Activated CD4-positive, alpha-beta memory T cell treated with anti-CD3 and anti-CD28 coated beads, Interleukin-2, amount 10 ng/mL, durations not matched to agents 7 days and 5 days (primary cell): ENCODE results near the gene TXLNA. TPM values are rescaled to one million over a fixed set of nuclear protein-coding genes. Genes with fewer than 3 reads are reported as not detected.
A peak's percentile ranks its signal among the peaks of the same experiment; 100 is the strongest.

Source experiments
- CTCF ChIA-PET: fragments of 350-600 bp; sonication (Branson Sonifier 250); formaldehyde crosslinking; loops from one replicate; lab custom pipeline; 2021; ENCODE audit warnings: antibody characterized with exemption, inconsistent platforms; lab: Charles Lee
- POLR2A ChIA-PET: fragments of 350-600 bp; sonication (Branson Sonifier 250); formaldehyde crosslinking; loops from one replicate; lab custom pipeline; 2021; ENCODE audit warnings: antibody characterized with exemption; lab: Charles Lee
- DNase-seq: peaks from one replicate; pipeline ENCODE4 v3.0.0-alpha.2; 2020
- H3K27ac Mint-ChIP-seq: one replicate; pipeline ENCODE4 v1.8.0; 2021; ENCODE audit warnings: mild to moderate bottlenecking, mixed read lengths
- H3K27me3 Mint-ChIP-seq: one replicate; pipeline ENCODE4 v1.8.0; 2021; ENCODE audit warnings: mixed read lengths
- H3K36me3 Mint-ChIP-seq: one replicate; pipeline ENCODE4 v1.8.0; 2021; ENCODE audit warnings: low read depth, mixed read lengths
- H3K4me1 Mint-ChIP-seq: one replicate; pipeline ENCODE4 v1.8.0; 2021; ENCODE audit warnings: mixed read lengths
- H3K4me3 Mint-ChIP-seq: one replicate; pipeline ENCODE4 v1.8.0; 2021; ENCODE audit warnings: mild to moderate bottlenecking, mixed read lengths
- H3K9me3 Mint-ChIP-seq: one replicate; pipeline ENCODE4 v1.8.0; 2021; ENCODE audit warnings: mixed read lengths
- total RNA-seq, 2 experiments: library from RNA; stranded (reverse); gene quantifications; one replicate each; pipeline ENCODE4 v1.2.3, GENCODE V29; 2021

TXLNA gene
- total RNA-seq, 2 experiments from 2014 or later = 79.8 to 81.2 TPM

GRCh38 chr1:32199717-32200072 is 20.2 kb downstream of the TXLNA start:
- ChIA-PET CTCF (interaction anchor here (1.1 to 3.0 kb wide), 4 partner anchors 16 to 61 kb away, joined by 3 to 30 read pairs (median 6); partner anchors contain the start of gene FAM167B), POLR2A (interaction anchor here (1.0 to 12.3 kb wide), 9 partner anchors 10 to 172 kb away, joined by 3 to 109 read pairs (median 3); partner anchors contain the start of genes EIF3I, TMEM234 and TXLNA)
- no peak for DNase-seq
- H3K36me3 Mint-ChIP-seq = peaks cover 48% of the 10 kb centered on the region
- peak overlapping the region; percentile 75 for H3K27ac Mint-ChIP-seq
- no peaks in the 10 kb centered on the region for H3K27me3 Mint-ChIP-seq
- H3K4me1 Mint-ChIP-seq = peaks cover 78% of the 10 kb centered on the region
- no peaks in the 10 kb centered on the region for H3K9me3 Mint-ChIP-seq
- H3K4me3 Mint-ChIP-seq = no peak overlapping the region

GRCh38 chr1:32200226-32201010 is 20.9 kb downstream of the TXLNA start, which contains the start of gene CCDC28B:
TSS of gene CCDC28B (plus strand) at chr1:32200595. CDS start at chr1:32201936, 1,341 bp downstream.
- Mint-ChIP-seq H3K27me3 (no peaks in the 10 kb centered on the region), H3K4me1 (peaks cover 72% of the 10 kb centered on the region), H3K4me3 (peak within 1 kb of the TSS; percentile 72), H3K27ac (peak within 1 kb of the TSS; percentile 79), H3K9me3 (no peaks in the 10 kb centered on the region), H3K36me3 (peaks cover 41% of the 10 kb centered on the region)
- peak; percentile 54 for DNase-seq
- ChIA-PET CTCF (interaction anchor here (1.1 to 3.0 kb wide), 6 partner anchors 15 to 200 kb away, joined by 3 to 30 read pairs (median 6); partner anchors contain the start of gene FAM167B), POLR2A (interaction anchor here (0.6 to 12.3 kb wide), 13 partner anchors 9 to 194 kb away, joined by 3 to 109 read pairs (median 4); partner anchors contain the start of genes BSDC1, EIF3I, HDAC1 and TMEM234)

GRCh38 chr1:32201011-32201855 is 21.8 kb downstream of the TXLNA start:
- Mint-ChIP-seq H3K4me1 (peaks cover 72% of the 10 kb centered on the region), H3K27me3 (no peaks in the 10 kb centered on the region), H3K9me3 (no peaks in the 10 kb centered on the region), H3K4me3 (peak overlapping the region; percentile 72), H3K36me3 (peaks cover 34% of the 10 kb centered on the region), H3K27ac (peak overlapping the region; percentile 79)
- POLR2A ChIA-PET = interaction anchor here (0.6 to 12.3 kb wide), 12 partner anchors 13 to 193 kb away, joined by 3 to 109 read pairs (median 5); partner anchors contain the start of genes BSDC1, HDAC1, LCK and TXLNA
- peak; percentile 86 for DNase-seq
- CTCF ChIA-PET = interaction anchor here (0.5 to 3.0 kb wide), 6 partner anchors 9 to 200 kb away, joined by 3 to 30 read pairs (median 6); no protein-coding TSS in a partner anchor

- Mint-ChIP-seq H3K27me3 (no peaks in the 10 kb centered on the region), H3K27ac (no peak overlapping the region), H3K9me3 (no peaks in the 10 kb centered on the region), H3K36me3 (peaks cover 21% of the 10 kb centered on the region), H3K4me3 (peak overlapping the region; percentile 81), H3K4me1 (peaks cover 52% of the 10 kb centered on the region)
- CTCF ChIA-PET = interaction anchor here (0.9 to 3.8 kb wide), 3 partner anchors 11 to 167 kb away, joined by 3 to 39 read pairs (median 5); no protein-coding TSS in a partner anchor
- DNase-seq = no peak
- POLR2A ChIA-PET = interaction anchor here (0.8 to 4.6 kb wide), 14 partner anchors 10 to 189 kb away, joined by 3 to 46 read pairs (median 6); partner anchors contain the start of genes BSDC1, LCK, TMEM39B and TXLNA
Observed at GRCh38 chr1:32204943-32205361, 25.5 kb downstream of the TXLNA start.

GRCh38 chr1:32205401-32206370 is 26.2 kb downstream of the TXLNA start, which contains the start of gene IQCC:
TSS of gene IQCC (plus strand) at chr1:32205671. CDS start at chr1:32205682, 11 bp downstream.
- peaks cover 21% of the 10 kb centered on the region for H3K36me3 Mint-ChIP-seq
- CTCF ChIA-PET = interaction anchor here (0.5 to 3.8 kb wide), 6 partner anchors 10 to 166 kb away, joined by 3 to 39 read pairs (median 4); no protein-coding TSS in a partner anchor
- no peaks in the 10 kb centered on the region for H3K27me3 Mint-ChIP-seq
- peaks cover 45% of the 10 kb centered on the region for H3K4me1 Mint-ChIP-seq
- H3K27ac Mint-ChIP-seq = peak within 1 kb of the TSS; percentile 60
- POLR2A ChIA-PET = interaction anchor here (0.7 to 4.6 kb wide), 18 partner anchors 10 to 189 kb away, joined by 3 to 46 read pairs (median 6); partner anchors contain the start of genes BSDC1, LCK, MARCKSL1 and TMEM39B
- peak within 1 kb of the TSS; percentile 81 for H3K4me3 Mint-ChIP-seq
- H3K9me3 Mint-ChIP-seq = no peaks in the 10 kb centered on the region
- DNase-seq = peak; percentile 87

GRCh38 chr1:32208469-32208868 is 29.0 kb downstream of the TXLNA start:
- H3K4me3 Mint-ChIP-seq = no peak overlapping the region
- no peaks in the 10 kb centered on the region for H3K9me3 Mint-ChIP-seq
- DNase-seq = no peak
- CTCF ChIA-PET = interaction anchor here (0.6 to 1.1 kb wide), 2 partner anchors 29 to 40 kb away, joined by 3 to 4 read pairs; no protein-coding TSS in a partner anchor
- H3K27me3 Mint-ChIP-seq = no peaks in the 10 kb centered on the region
- no peak overlapping the region for H3K27ac Mint-ChIP-seq
- peaks cover 14% of the 10 kb centered on the region for H3K36me3 Mint-ChIP-seq
- peaks cover 26% of the 10 kb centered on the region for H3K4me1 Mint-ChIP-seq
- POLR2A ChIA-PET = interaction anchor here (1.6 to 4.6 kb wide), 2 partner anchors 13 to 45 kb away, joined by 5 to 46 read pairs; no protein-coding TSS in a partner anchor

GRCh38 chr1:32208891-32209328 is 29.4 kb downstream of the TXLNA start, which contains the start of gene DCDC2B:
TSS of gene DCDC2B (plus strand) at chr1:32209089. CDS start at chr1:32209094, 5 bp downstream.
- no peak for DNase-seq
- Mint-ChIP-seq H3K9me3 (no peaks in the 10 kb centered on the region), H3K4me3 (no peak within 1 kb of the TSS), H3K27me3 (no peaks in the 10 kb centered on the region), H3K36me3 (peaks cover 13% of the 10 kb centered on the region), H3K4me1 (peaks cover 23% of the 10 kb centered on the region), H3K27ac (no peak within 1 kb of the TSS)
- CTCF ChIA-PET = interaction anchor here (0.6 to 1.1 kb wide), 2 partner anchors 28 to 40 kb away, joined by 3 to 4 read pairs; no protein-coding TSS in a partner anchor
- POLR2A ChIA-PET = interaction anchor here (0.9 to 4.6 kb wide), 3 partner anchors 9 to 45 kb away, joined by 3 to 46 read pairs (median 5); partner anchors contain the start of gene CCDC28B

GRCh38 chr1:32215629-32216480 is 36.4 kb downstream of the TXLNA start:
- Mint-ChIP-seq H3K27me3 (no peaks in the 10 kb centered on the region), H3K9me3 (no peaks in the 10 kb centered on the region), H3K4me1 (peaks cover 24% of the 10 kb centered on the region), H3K36me3 (peaks cover 25% of the 10 kb centered on the region), H3K27ac (peak overlapping the region; percentile 72), H3K4me3 (no peak overlapping the region)
- ChIA-PET CTCF (interaction anchor here (0.7 to 3.1 kb wide), 55 partner anchors 8 to 299 kb away, joined by 3 to 57 read pairs (median 4); partner anchors contain the start of genes BSDC1, CCDC28B, FAM167B and HDAC1), POLR2A (interaction anchor here (0.8 to 3.1 kb wide), 17 partner anchors 10 to 156 kb away, joined by 3 to 38 read pairs (median 5); partner anchors contain the start of genes HDAC1, LCK and MARCKSL1)
- DNase-seq = peak; percentile 71

GRCh38 chr1:32216566-32216965 is 37.1 kb downstream of the TXLNA start:
- H3K27ac Mint-ChIP-seq = peak overlapping the region; percentile 72
- no peak overlapping the region for H3K4me3 Mint-ChIP-seq
- no peak for DNase-seq
- peaks cover 32% of the 10 kb centered on the region for H3K4me1 Mint-ChIP-seq
- peaks cover 25% of the 10 kb centered on the region for H3K36me3 Mint-ChIP-seq
- no peaks in the 10 kb centered on the region for H3K27me3 Mint-ChIP-seq
- CTCF ChIA-PET = interaction anchor here (0.9 to 3.1 kb wide), 34 partner anchors 10 to 208 kb away, joined by 3 to 57 read pairs (median 8); partner anchors contain the start of genes BSDC1, CCDC28B, FAM167B and HDAC1
- no peaks in the 10 kb centered on the region for H3K9me3 Mint-ChIP-seq
- POLR2A ChIA-PET = interaction anchor here (0.6 to 3.1 kb wide), 14 partner anchors 14 to 156 kb away, joined by 3 to 38 read pairs (median 5); partner anchors contain the start of genes HDAC1, LCK and MARCKSL1

GRCh38 chr1:32219022-32219421 is 39.5 kb downstream of the TXLNA start:
- CTCF ChIA-PET = interaction anchor here (0.6 kb wide), 2 partner anchors 33 to 36 kb away, joined by 3 to 4 read pairs; no protein-coding TSS in a partner anchor
- H3K4me1 Mint-ChIP-seq = peaks cover 49% of the 10 kb centered on the region
- H3K4me3 Mint-ChIP-seq = no peak overlapping the region

More at GRCh38 chr1:32219022-32219421, 39.5 kb downstream of the TXLNA start:
- no peaks in the 10 kb centered on the region for H3K27me3 Mint-ChIP-seq
- POLR2A ChIA-PET = interaction anchor here (0.6 kb wide), 1 partner anchor 378 kb away, joined by 3 read pairs; no protein-coding TSS in a partner anchor
- no peaks in the 10 kb centered on the region for H3K9me3 Mint-ChIP-seq
- DNase-seq = no peak
- peaks cover 27% of the 10 kb centered on the region for H3K36me3 Mint-ChIP-seq
- no peak overlapping the region for H3K27ac Mint-ChIP-seq
